ENCODE measurements around the gene PER1. TPM values are rescaled to one million over a fixed set of nuclear protein-coding genes. Genes with fewer than 3 reads are reported as not detected.

Gene PER1
- total and polyA plus RNA-seq, 2 of the 13 experiments (the other 11 are each of a cell fraction or from before 2014, with no cell fraction given), result 2.6 to 3.6 TPM

GRCh38 chr17:8163978-8164814, 12.0 kb upstream of the PER1 start (continued):
- TF ChIP-seq ZNF574 (CRISPR knock-in tag; IDR thresholded peaks at IDR 0.05) (no peak), HNRNPK (IDR thresholded peaks at IDR 0.05; ENCODE audit: low read depth, low read length, poor library complexity, severe bottlenecking) (no peak), FOXA3 (CRISPR knock-in tag; IDR thresholded peaks at IDR 0.05) (peak; percentile 53), ZNF335 (CRISPR knock-in tag; IDR thresholded peaks at IDR 0.05) (0 out of 2 replicates have a peak, but pooled peaks have one; percentile 27), SOX5 (CRISPR knock-in tag; IDR thresholded peaks at IDR 0.05; ENCODE audit: borderline replicate concordance) (peak; percentile 17; the same call in 1 of the 2 replicates), ZNF276 (CRISPR knock-in tag; IDR thresholded peaks at IDR 0.05; ENCODE audit: low read depth) (no peak), ARID3A (IDR thresholded peaks at IDR 0.05; ENCODE audit: low read depth, low read length) (peak; percentile 33; the same call in 1 of the 2 replicates), ZSCAN22 (CRISPR knock-in tag; IDR thresholded peaks at IDR 0.05) (no peak), ZUFSP (CRISPR knock-in tag; IDR thresholded peaks at IDR 0.05; ENCODE audit: borderline replicate concordance) (no peak), MIXL1 (CRISPR knock-in tag; IDR thresholded peaks at IDR 0.05) (no peak), ZNF530 (CRISPR knock-in tag; IDR thresholded peaks at IDR 0.05; ENCODE audit: low read depth) (no peak), MTA3 (CRISPR knock-in tag; IDR thresholded peaks at IDR 0.05) (no peak), ZFY (CRISPR knock-in tag; IDR thresholded peaks at IDR 0.05) (0 out of 2 replicates have a peak, but pooled peaks have one; percentile 47), THAP9 (CRISPR knock-in tag; IDR thresholded peaks at IDR 0.05; ENCODE audit: borderline replicate concordance) (peak; percentile 15; the same call in 1 of the 2 replicates), POLR2A (IDR thresholded peaks at IDR 0.05; ENCODE audit: insufficient read depth in 1 of 2, low read depth in 2 of 2, low read length in 2 of 2) (peak in 1 of 2 experiments; percentile 58; a peak in 2 of 4 replicates), PCBP1 (IDR thresholded peaks at IDR 0.05; ENCODE audit: borderline replicate concordance, low read depth, low read length) (no peak), ZNF720 (CRISPR knock-in tag; IDR thresholded peaks at IDR 0.05) (no peak), SRSF9 (IDR thresholded peaks at IDR 0.05; ENCODE audit: borderline replicate concordance, insufficient read depth, low read depth, low read length, poor library complexity, severe bottlenecking) (no peak)

Data from HepG2 (cell line).